ENCODE data around the gene NAV3.

The NAV3 gene

GRCh38 chr12:77992760-77993159 is 162.1 kb downstream of the NAV3 start:
- DNase-seq (ENCODE audit: low read depth in 2 of 2), result no peak

- DNase-seq (ENCODE audit: low read depth in 2 of 2), result no peak
These were observed 163.0 kb downstream of the NAV3 start for GRCh38 chr12:77993658-77994057.

GRCh38 chr12:77995436-77996167 is 164.9 kb downstream of the NAV3 start:
- DNase-seq (ENCODE audit: low read depth in 2 of 2), result no peak

- DNase-seq (ENCODE audit: low read depth in 2 of 2), result no peak
These were observed 166.0 kb downstream of the NAV3 start for GRCh38 chr12:77996670-77997069.

- no peak for DNase-seq (ENCODE audit: low read depth in 2 of 2)
These were observed 167.6 kb downstream of the NAV3 start for GRCh38 chr12:77998236-77998786.

- no peak for DNase-seq (ENCODE audit: low read depth in 2 of 2)
These were observed 168.5 kb downstream of the NAV3 start for GRCh38 chr12:77999074-77999715.

- no peak for DNase-seq (ENCODE audit: low read depth in 2 of 2)
These were observed 172.2 kb downstream of the NAV3 start for GRCh38 chr12:78002878-78003277.

- no peak for DNase-seq (ENCODE audit: low read depth in 2 of 2)
These were observed 173.8 kb downstream of the NAV3 start for GRCh38 chr12:78004249-78005093.

GRCh38 chr12:78005094-78005492 is 174.4 kb downstream of the NAV3 start:
- DNase-seq (ENCODE audit: low read depth in 2 of 2), result no peak

- no peak for DNase-seq (ENCODE audit: low read depth in 2 of 2)
These were observed 176.5 kb downstream of the NAV3 start for GRCh38 chr12:78007173-78007572.

- DNase-seq (ENCODE audit: low read depth in 2 of 2), result no peak
These were observed 178.3 kb downstream of the NAV3 start for GRCh38 chr12:78009031-78009430.

- DNase-seq (ENCODE audit: low read depth in 2 of 2), result no peak
These were observed 187.6 kb downstream of the NAV3 start for GRCh38 chr12:78018171-78018910.

GRCh38 chr12:78018939-78019338 is 188.2 kb downstream of the NAV3 start:
- no peak for DNase-seq (ENCODE audit: low read depth in 2 of 2)

- DNase-seq (ENCODE audit: low read depth in 2 of 2), result no peak
These were observed 197.7 kb downstream of the NAV3 start for GRCh38 chr12:78028426-78028825.

GRCh38 chr12:78034025-78034424 is 203.3 kb downstream of the NAV3 start:
- no peak for DNase-seq (ENCODE audit: low read depth in 2 of 2)

- no peak for DNase-seq (ENCODE audit: low read depth in 2 of 2)
These were observed 205.4 kb downstream of the NAV3 start for GRCh38 chr12:78035901-78036606.

- DNase-seq (ENCODE audit: low read depth in 2 of 2), result no peak
These were observed 206.2 kb downstream of the NAV3 start for GRCh38 chr12:78036874-78037273.

- no peak for DNase-seq (ENCODE audit: low read depth in 2 of 2)
These were observed 207.0 kb downstream of the NAV3 start for GRCh38 chr12:78037707-78038106.

- DNase-seq (ENCODE audit: low read depth in 2 of 2), result no peak
These were observed 207.8 kb downstream of the NAV3 start for GRCh38 chr12:78038541-78038940.

GRCh38 chr12:78038986-78039385 is 208.3 kb downstream of the NAV3 start:
- DNase-seq (ENCODE audit: low read depth in 2 of 2), result no peak

- DNase-seq (ENCODE audit: low read depth in 2 of 2), result no peak
These were observed 209.4 kb downstream of the NAV3 start for GRCh38 chr12:78040111-78040510.
